Ovary (tissue), 3 donors: ENCODE measurements around the gene PKMYT1.

ENCODE experiments used
- CTCF ChIP-seq, 3 donors: fragments of 450-650 bp in 2 of 3; fragments of 200-600 bp in 1 of 3; IDR thresholded peaks; one replicate each; pipeline versions ENCODE4 v1.5.1 to v1.8.0; 2016 to 2022; ENCODE audit warnings: antibody characterized with exemption in 3 of 3, mild to moderate bottlenecking in 1 of 3
- EP300 ChIP-seq: sonication (generic); formaldehyde crosslinking; IDR thresholded peaks from one replicate; pipeline ENCODE4 v1.6.1; 2017; ENCODE audit warnings: antibody characterized with exemption
- POLR2A ChIP-seq: fragments of 450-650 bp; IDR thresholded peaks from one replicate; pipeline ENCODE4 v1.6.1; 2017; ENCODE audit warnings: antibody characterized with exemption, mild to moderate bottlenecking, moderate library complexity
- donor health status: DM: no; HTN: no; CAD: no.

- no peak for TF ChIP-seq EP300
- no peak for TF ChIP-seq CTCF (IDR thresholded peaks at IDR 0.05)
- no peak for TF ChIP-seq POLR2A
These were observed 45.7 kb upstream of the PKMYT1 start for GRCh38 chr16:3026003-3026378.
